ENCODE measurements around the gene SLC37A4. TPM values are rescaled to one million over a fixed set of nuclear protein-coding genes. Genes with fewer than 3 reads are reported as not detected.

Gene SLC37A4
- total and polyA plus RNA-seq, 2 donors (not counting 3 experiments of a cell fraction or from before 2014, with no cell fraction given) = 21.5 to 36.5 TPM

- BruUV-seq (replicated peaks) = no TSS peak
- H2AFZ ChIP-seq (ENCODE audit: low read depth, low read length) = no peak overlapping the region
- TF ChIP-seq POLR2A (IDR thresholded peaks at IDR 0.05; ENCODE audit: low read depth, low read length) = no peak
- no peak for TF ChIP-seq JUN (IDR thresholded peaks at IDR 0.05; ENCODE audit: borderline replicate concordance, insufficient read depth, insufficient read length, low read depth)
- TF ChIP-seq MYC (IDR thresholded peaks at IDR 0.05; ENCODE audit: low read depth, low read length) = no peak
- no peak for TF ChIP-seq GATA2 (IDR thresholded peaks at IDR 0.05; ENCODE audit: insufficient read depth, insufficient read length, low read depth, low read length)
- no peak for TF ChIP-seq EZH2 (IDR thresholded peaks at IDR 0.05; ENCODE audit: borderline replicate concordance, low read depth, low read length, severe bottlenecking)
- no peak for TF ChIP-seq POLR2AphosphoS5 (IDR thresholded peaks at IDR 0.05; ENCODE audit: insufficient read depth, low read depth, low read length)
- TF ChIP-seq MAX (IDR thresholded peaks at IDR 0.05; ENCODE audit: insufficient read depth, insufficient read length) = no peak
- no peak for TF ChIP-seq FOS (IDR thresholded peaks at IDR 0.05; ENCODE audit: borderline replicate concordance, insufficient read depth, low read length)
- TF ChIP-seq CTCF (IDR thresholded peaks at IDR 0.05; ENCODE audit: extremely low read depth in 1 of 2, insufficient read depth in 1 of 2, low read depth in 1 of 2, low read length in 2 of 2) = no peak
- H3K9me1 ChIP-seq (replicated peaks; ENCODE audit: control insufficient read depth, extremely low read depth, insufficient read depth, low read length) = no peaks in the 10 kb centered on the region
- H3K9me3 ChIP-seq (replicated peaks; ENCODE audit: control insufficient read depth, insufficient read depth, low read length) = no peaks in the 10 kb centered on the region
- POLR2A ChIA-PET = no interaction called here
- H3K4me3 ChIP-seq (replicated peaks in 1 of 3; ENCODE audit: insufficient read depth in 1 of 3, low read depth in 1 of 3, low read length in 3 of 3) = no peak overlapping the region
- no peaks in the 10 kb centered on the region for H3K4me1 ChIP-seq (ENCODE audit: control insufficient read depth, extremely low read depth, insufficient read depth, low read length)
- intact Hi-C loops (cut with micrococcal nuclease) (no loop called here), dilution Hi-C loops (cut with MboI; ENCODE audit: extremely low pct_ligation_motif_present, low sequenced_read_pairs) (no loop called here)
- peaks cover 4 to 11% of the 10 kb centered on the region in 2 experiments for H3K27me3 ChIP-seq (ENCODE audit: control insufficient read depth in 2 of 2, insufficient read depth in 2 of 2, low read length in 2 of 2)
- no peak for FAIRE-seq
- CTCF ChIA-PET = interaction anchor here (1.1 kb wide), 1 partner anchor 18 kb away, joined by 4 read pairs; the partner anchor contains the start of gene CENATAC
- no peaks in the 10 kb centered on the region for H3K36me3 ChIP-seq (ENCODE audit: control insufficient read depth in 2 of 2, extremely low read depth in 1 of 2, insufficient read depth in 2 of 2, low read length in 2 of 2)
- H3K4me2 ChIP-seq (ENCODE audit: insufficient read depth, low read length) = no peak overlapping the region
- H3K27ac ChIP-seq (ENCODE audit: insufficient read depth, low read depth, low read length) = no peak overlapping the region
- no peaks in the 10 kb centered on the region for H4K20me1 ChIP-seq (replicated peaks; ENCODE audit: control insufficient read depth, extremely low read depth, insufficient read depth, low read length)
- DNase-seq (ENCODE audit: low read depth, low spot score) = no peak
- H3K9ac ChIP-seq (replicated peaks; ENCODE audit: extremely low read depth, insufficient read depth, low read length) = no peak overlapping the region
- no peaks in the 10 kb centered on the region for H3K79me2 ChIP-seq (ENCODE audit: control insufficient read depth, insufficient read depth, low read length)
These were observed 51.2 kb downstream of the SLC37A4 start for GRCh38 chr11:118979434-118979833.

Measured in endothelial cell of umbilical vein (primary cell).